Activated naive CD4-positive, alpha-beta T cell treated with anti-CD3 and anti-CD28 coated beads, Interleukin-2, amount 50 U/mL, for 72 hours (primary cell): ENCODE measurements around the gene FMNL3. TPM values are rescaled to one million over a fixed set of nuclear protein-coding genes. Genes with fewer than 3 reads are reported as not detected.
"Not testable (repeated sequence)": the region's sequence is repeated elsewhere in the genome, so short reads cannot be mapped to it uniquely, and the experiment has no call there.

Experiments
- ATAC-seq, 2 donors: fragments of 150-1000 bp; cut with Tn5 transposase; 2 replicates each; pipeline ENCODE4 v1.10.0; 2021; ENCODE audit warnings: mild to moderate bottlenecking in 2 of 2, moderate library complexity in 2 of 2
- DNase-seq, 2 donors: peaks; one replicate each; pipeline ENCODE4 v3.0.0; 2021 to 2022; ENCODE audit warnings: low spot score in 2 of 2
- H3K27ac Mint-ChIP-seq, 2 donors: one replicate each; pipeline ENCODE4 v1.8.0; 2022; ENCODE audit warnings: mild to moderate bottlenecking in 2 of 2, mixed read lengths in 2 of 2
- H3K36me3 Mint-ChIP-seq, 2 donors: one replicate each; pipeline ENCODE4 v1.8.0; 2022; ENCODE audit warnings: mixed read lengths in 2 of 2
- H3K9me3 Mint-ChIP-seq, 2 donors: one replicate each; pipeline ENCODE4 v1.8.0; 2022; ENCODE audit warnings: mixed read lengths in 2 of 2
- total RNA-seq, 2 donors: library from RNA; stranded (reverse); gene quantifications; one replicate each; pipeline ENCODE4 v1.2.3, GENCODE V29; 2022

Gene FMNL3
- 10 to 100 TPM; 25.9 to 27.6 TPM for total RNA-seq

DNA sequence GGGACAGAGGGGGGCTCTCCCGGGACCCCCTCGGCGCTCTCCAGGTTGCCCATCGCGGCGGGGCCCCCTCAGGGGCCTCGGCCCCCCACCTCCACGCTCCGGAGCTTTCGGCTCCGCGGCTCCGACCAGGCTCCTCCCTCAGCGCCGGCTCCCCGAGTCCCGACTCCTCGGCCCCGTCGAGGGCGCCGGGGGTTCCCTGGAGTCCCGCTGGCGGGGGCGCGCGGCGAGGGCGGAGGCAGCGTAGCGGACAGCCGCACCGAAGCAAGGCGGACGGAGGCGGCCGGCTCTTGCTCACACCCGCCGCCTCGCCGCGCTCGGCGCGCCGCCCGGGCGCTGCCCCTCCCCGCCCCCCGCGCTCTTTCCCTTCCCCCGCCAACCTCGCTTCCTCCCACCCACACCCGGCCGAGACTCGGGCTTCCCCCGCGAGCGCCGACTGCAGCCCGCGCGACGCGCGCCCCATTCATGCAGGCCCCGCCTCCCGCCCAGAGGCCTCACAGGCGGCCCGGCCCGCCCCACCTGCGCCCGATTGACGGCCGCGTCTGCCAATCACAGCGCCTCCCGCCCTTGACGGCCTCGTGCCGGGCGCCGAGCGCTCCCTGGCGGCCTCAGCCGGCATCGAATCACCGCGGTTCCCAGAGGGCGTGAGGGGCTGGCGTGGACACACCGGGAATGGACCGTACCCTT is at the start of gene FMNL3:
Gene FMNL3 (minus strand): TSS at position 278 of the 684 bp plus-strand sequence. CDS start 225 bp downstream, at position 53.
- peak; percentile 99 to 100 for DNase-seq
- no peaks in the 10 kb centered on the region for H3K9me3 Mint-ChIP-seq
- H3K27ac Mint-ChIP-seq, result peak within 1 kb of the TSS; percentile 86 to 90
- no peaks in the 10 kb centered on the region for H3K36me3 Mint-ChIP-seq
- ATAC-seq, result peak; percentile 88 to 94

- no peak for ATAC-seq
- H3K9me3 Mint-ChIP-seq, result no peaks in the 10 kb centered on the region
- DNase-seq, result no peak
- H3K27ac Mint-ChIP-seq, result peak overlapping the region; percentile 92 to 96
- peaks cover 11 to 29% of the 10 kb centered on the region in 2 donors for H3K36me3 Mint-ChIP-seq
These were observed 43.8 kb upstream of the FMNL3 start for GRCh38 chr12:49750996-49751393.

DNA sequence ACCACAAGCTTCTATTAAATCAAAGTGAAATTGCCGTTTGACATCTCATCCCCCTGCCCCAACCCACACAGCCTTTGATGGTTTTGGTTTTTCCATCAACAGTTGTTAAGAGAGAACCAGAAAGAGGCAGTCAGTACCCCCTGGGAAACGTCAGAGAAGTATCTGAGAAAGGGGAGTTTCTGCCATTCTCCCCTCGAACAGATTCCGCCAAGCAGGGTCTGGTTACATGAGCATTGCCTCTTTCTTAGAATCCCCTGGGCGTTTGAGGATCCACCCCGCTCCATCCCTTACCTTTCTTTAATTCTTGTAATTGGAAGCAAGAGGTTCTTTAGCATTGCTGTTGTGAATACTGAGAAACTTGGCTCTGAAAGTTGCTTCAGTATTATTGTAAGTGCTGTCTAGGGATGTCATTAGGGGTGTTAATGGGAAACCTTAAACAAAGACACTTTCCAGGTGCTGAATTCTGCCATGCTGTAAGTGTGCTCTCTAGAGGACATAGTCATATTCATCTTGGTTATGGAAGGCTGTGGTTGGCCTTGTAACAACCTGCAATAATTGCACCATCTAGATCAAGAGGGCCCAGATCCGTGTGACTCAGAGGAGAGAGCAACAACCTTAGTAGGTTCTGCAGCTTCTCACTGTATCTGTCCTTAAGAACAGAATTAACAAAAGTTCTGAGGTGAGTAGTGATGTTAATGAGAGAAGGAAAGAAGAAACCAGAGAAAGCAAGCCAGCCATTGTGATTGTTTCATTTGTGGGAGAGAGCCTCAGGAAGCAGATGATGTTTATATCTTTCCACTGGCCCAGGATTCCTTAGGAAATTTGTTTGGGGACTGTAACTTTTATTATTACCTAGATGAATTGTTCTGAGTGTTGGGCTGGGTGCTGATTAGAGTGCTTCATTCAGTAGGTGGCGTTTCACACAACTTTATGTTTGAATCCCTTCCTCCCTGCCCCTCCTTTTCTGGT is 43.1 kb upstream of the FMNL3 start:
- H3K9me3 Mint-ChIP-seq, result no peaks in the 10 kb centered on the region
- H3K36me3 Mint-ChIP-seq, result peaks cover 11 to 29% of the 10 kb centered on the region in 2 donors
- peak overlapping the region; percentile 92 to 96 for H3K27ac Mint-ChIP-seq
- ATAC-seq (peak; percentile 93 to 94), DNase-seq (peak in 1 of 2 donors; percentile 65)

- Mint-ChIP-seq H3K36me3 (peaks cover 11 to 42% of the 10 kb centered on the region in 2 donors), H3K27ac (peak overlapping the region in 1 of 2 donors; percentile 96)
These were observed 41.6 kb upstream of the FMNL3 start for GRCh38 chr12:49748800-49749199.

GRCh38 chr12:49748306-49748705 is 41.1 kb upstream of the FMNL3 start:
- H3K9me3 Mint-ChIP-seq, result no peaks in the 10 kb centered on the region
- ATAC-seq (no peak), DNase-seq (no peak)
- peaks cover 12 to 42% of the 10 kb centered on the region in 2 donors for H3K36me3 Mint-ChIP-seq
- H3K27ac Mint-ChIP-seq, result peak overlapping the region in 1 of 2 donors; percentile 96

More at GRCh38 chr12:49748800-49749199, 41.6 kb upstream of the FMNL3 start:
- ATAC-seq, result no peak
- no peak for DNase-seq
- no peaks in the 10 kb centered on the region for H3K9me3 Mint-ChIP-seq

GRCh38 chr12:49744363-49744885 is 37.2 kb upstream of the FMNL3 start:
- no peaks in the 10 kb centered on the region for H3K9me3 Mint-ChIP-seq
- H3K36me3 Mint-ChIP-seq, result peaks cover 23 to 42% of the 10 kb centered on the region in 2 donors
- ATAC-seq (no peak), DNase-seq (no peak)
- H3K27ac Mint-ChIP-seq, result peak overlapping the region in 1 of 2 donors; percentile 48

GRCh38 chr12:49741882-49742620 is 34.8 kb upstream of the FMNL3 start:
- peak; percentile 86 to 95 for DNase-seq
- H3K36me3 Mint-ChIP-seq, result peaks cover 23 to 36% of the 10 kb centered on the region in 2 donors
- H3K9me3 Mint-ChIP-seq, result no peaks in the 10 kb centered on the region
- H3K27ac Mint-ChIP-seq, result peak overlapping the region; percentile 98 to 99
- peak; percentile 82 to 84 for ATAC-seq

GRCh38 chr12:49740930-49741881 is 34.0 kb upstream of the FMNL3 start, which contains the start of gene TMBIM6:
Gene TMBIM6, plus strand, starts transcription at chr12:49741557. Its CDS starts 10,937 bp downstream, at chr12:49752494.
- Mint-ChIP-seq H3K9me3 (no peaks in the 10 kb centered on the region), H3K36me3 (peaks cover 23 to 34% of the 10 kb centered on the region in 2 donors), H3K27ac (peak within 1 kb of the TSS; percentile 98 to 99)
- peak; percentile 98 to 99 for DNase-seq
- peak; percentile 90 to 92 for ATAC-seq

- not testable (repeated sequence) for DNase-seq, H3K27ac Mint-ChIP-seq, H3K9me3 Mint-ChIP-seq, ATAC-seq
- H3K36me3 Mint-ChIP-seq, result peaks cover 25 to 33% of the 10 kb centered on the region in 2 donors
These were observed 33.1 kb upstream of the FMNL3 start for GRCh38 chr12:49740277-49740676.

GRCh38 chr12:49738721-49739120 is 31.5 kb upstream of the FMNL3 start:
- H3K9me3 Mint-ChIP-seq, H3K27ac Mint-ChIP-seq, ATAC-seq, DNase-seq: not testable (repeated sequence)
- H3K36me3 Mint-ChIP-seq, result peaks cover 21 to 31% of the 10 kb centered on the region in 2 donors

DNA sequence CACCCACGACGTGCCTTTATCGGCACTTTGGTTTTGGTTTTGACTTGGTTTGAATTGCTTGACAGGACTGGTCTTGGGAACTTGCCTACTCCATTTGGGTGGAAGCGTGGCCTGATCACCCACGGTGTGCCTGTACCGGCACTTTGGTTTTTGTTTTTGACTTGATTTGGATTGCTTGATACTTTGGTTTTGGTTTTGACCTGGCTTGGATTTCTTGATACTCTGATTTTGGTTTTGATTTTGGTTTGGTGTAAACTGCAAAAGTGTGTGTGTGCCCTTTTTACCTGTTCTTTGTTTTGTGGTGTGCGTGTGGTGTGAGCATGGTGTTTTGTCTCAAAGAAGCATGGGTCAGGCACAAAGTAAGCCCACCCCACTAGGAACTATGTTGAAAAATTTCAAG is 27.7 kb upstream of the FMNL3 start:
- not testable (repeated sequence) for DNase-seq, H3K27ac Mint-ChIP-seq, ATAC-seq, H3K9me3 Mint-ChIP-seq, H3K36me3 Mint-ChIP-seq

DNA sequence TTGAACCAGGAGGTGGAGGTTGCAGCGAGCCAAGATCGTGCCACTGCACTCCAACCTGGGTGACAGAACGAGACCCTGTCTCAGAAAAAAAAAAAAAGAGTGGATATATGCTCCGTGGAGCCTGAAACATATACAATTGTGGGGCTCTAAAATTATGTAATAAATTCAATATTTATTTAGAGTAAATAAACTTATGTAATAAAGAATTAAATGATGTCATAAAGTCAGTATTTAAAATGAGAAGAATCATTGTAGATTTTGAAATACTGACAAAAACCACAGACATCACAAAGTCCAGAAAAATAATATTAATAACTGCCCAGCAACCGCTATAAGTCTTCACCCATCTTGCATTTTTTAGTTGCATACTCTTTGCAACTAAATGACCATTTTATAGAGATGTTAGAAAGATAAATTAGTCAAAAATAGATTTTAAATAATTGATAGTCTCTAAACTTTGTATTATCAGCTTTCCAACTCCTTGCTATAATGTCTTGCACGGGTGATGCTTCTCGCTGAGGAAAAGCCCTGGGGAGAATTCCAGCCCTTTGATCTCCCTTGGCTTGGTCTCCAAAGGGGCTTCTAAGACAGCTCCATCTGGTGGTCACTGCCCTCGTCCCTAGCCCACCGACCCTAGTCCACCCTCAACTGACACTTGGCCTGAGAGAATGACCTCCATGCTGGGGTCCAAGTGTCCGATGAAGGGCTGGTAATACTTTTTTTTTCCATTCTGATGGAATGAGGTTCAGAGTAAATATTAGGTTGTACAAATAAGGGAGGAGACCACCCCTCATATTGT is 26.2 kb upstream of the FMNL3 start:
- no peak overlapping the region for H3K27ac Mint-ChIP-seq
- DNase-seq, result no peak
- peaks cover 7 to 8% of the 10 kb centered on the region in 2 donors for H3K9me3 Mint-ChIP-seq
- no peak for ATAC-seq
- H3K36me3 Mint-ChIP-seq, result peaks cover 0 to 8% of the 10 kb centered on the region in 2 donors

- Mint-ChIP-seq H3K9me3 (peaks cover 7 to 8% of the 10 kb centered on the region in 2 donors), H3K36me3 (peaks cover 0 to 8% of the 10 kb centered on the region in 2 donors), H3K27ac (no peak overlapping the region)
- ATAC-seq (no peak), DNase-seq (no peak)
These were observed 23.4 kb upstream of the FMNL3 start for GRCh38 chr12:49730568-49731101.

GRCh38 chr12:49730050-49730449 is 22.8 kb upstream of the FMNL3 start:
- Mint-ChIP-seq H3K36me3 (peaks cover 0 to 4% of the 10 kb centered on the region in 2 donors), H3K27ac (no peak overlapping the region), H3K9me3 (peaks cover 3% of the 10 kb centered on the region in 2 donors)
- ATAC-seq (no peak), DNase-seq (no peak)
